GDM1 (cell line): ENCODE data around the gene PRPH.
"Not testable (repeated sequence)": the region's sequence is repeated elsewhere in the genome, so short reads cannot be mapped to it uniquely, and the experiment has no call there.

Experiments used
- DNase-seq: peaks from one replicate; lab custom pipeline; 2025; lab: John Stamatoyannopoulos, UW

PRPH gene

GRCh38 chr12:49332891-49333371 lies 38.0 kb downstream of the PRPH start:
- DNase-seq, result no peak

GRCh38 chr12:49333778-49334177 lies 38.8 kb downstream of the PRPH start:
- not testable (repeated sequence) for DNase-seq

- no peak for DNase-seq
Measured at GRCh38 chr12:49334226-49334625, 39.3 kb downstream of the PRPH start.

GRCh38 chr12:49334681-49335080 lies 39.7 kb downstream of the PRPH start:
- DNase-seq, result no peak

GRCh38 chr12:49335118-49335954 lies 40.4 kb downstream of the PRPH start:
- no peak for DNase-seq

- no peak for DNase-seq
Measured at GRCh38 chr12:49335955-49336644, 41.2 kb downstream of the PRPH start.

- DNase-seq, result peak; percentile 76
Measured at GRCh38 chr12:49336645-49337584, 42.0 kb downstream of the PRPH start, which contains the start of gene C1QL4. Gene C1QL4 (minus strand): TSS chr12:49337188. CDS start chr12:49336477, 711 bp downstream.

GRCh38 chr12:49338830-49339463 lies 44.0 kb downstream of the PRPH start:
- DNase-seq, result no peak

GRCh38 chr12:49339464-49339861 lies 44.5 kb downstream of the PRPH start:
- no peak for DNase-seq

- no peak for DNase-seq
Measured at GRCh38 chr12:49340095-49340870, 45.3 kb downstream of the PRPH start.

- no peak for DNase-seq
Measured at GRCh38 chr12:49340971-49341776, 46.2 kb downstream of the PRPH start.

- DNase-seq, result no peak
Measured at GRCh38 chr12:49341777-49342065, 46.8 kb downstream of the PRPH start.

GRCh38 chr12:49342066-49342913 lies 47.3 kb downstream of the PRPH start:
- DNase-seq, result peak; percentile 51

GRCh38 chr12:49342914-49343731 lies 48.2 kb downstream of the PRPH start:
- no peak for DNase-seq

GRCh38 chr12:49344486-49345050 lies 49.6 kb downstream of the PRPH start:
- DNase-seq, result no peak

- DNase-seq, result no peak
Measured at GRCh38 chr12:49345051-49345824, 50.3 kb downstream of the PRPH start.
